ENCODE measurements around the gene CLIC4.
"Not testable (repeated sequence)": the region's sequence is repeated elsewhere in the genome, so short reads cannot be mapped to it uniquely, and the experiment has no call there.

Gene CLIC4

DNA sequence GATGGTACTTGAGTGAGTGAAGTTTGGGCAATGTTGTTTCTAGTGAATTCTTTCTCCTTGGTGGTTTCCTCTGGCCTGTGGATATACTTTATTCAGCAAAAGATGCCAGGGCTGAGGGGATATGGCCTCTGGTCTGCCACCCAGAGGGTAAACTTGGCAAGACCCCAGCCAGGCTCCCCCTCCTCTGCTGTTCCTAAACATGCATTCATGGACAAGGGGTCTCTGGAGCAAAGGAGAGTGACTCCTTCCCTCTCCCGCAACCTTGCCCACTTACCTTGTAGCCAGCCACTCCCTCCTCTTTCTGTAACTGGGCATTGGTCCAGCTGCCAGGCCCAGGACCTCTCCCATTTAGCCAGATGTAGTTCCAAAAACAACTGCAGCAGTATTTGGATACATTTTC, 141.0 kb downstream of the CLIC4 start:
- no peak for DNase-seq

DNA sequence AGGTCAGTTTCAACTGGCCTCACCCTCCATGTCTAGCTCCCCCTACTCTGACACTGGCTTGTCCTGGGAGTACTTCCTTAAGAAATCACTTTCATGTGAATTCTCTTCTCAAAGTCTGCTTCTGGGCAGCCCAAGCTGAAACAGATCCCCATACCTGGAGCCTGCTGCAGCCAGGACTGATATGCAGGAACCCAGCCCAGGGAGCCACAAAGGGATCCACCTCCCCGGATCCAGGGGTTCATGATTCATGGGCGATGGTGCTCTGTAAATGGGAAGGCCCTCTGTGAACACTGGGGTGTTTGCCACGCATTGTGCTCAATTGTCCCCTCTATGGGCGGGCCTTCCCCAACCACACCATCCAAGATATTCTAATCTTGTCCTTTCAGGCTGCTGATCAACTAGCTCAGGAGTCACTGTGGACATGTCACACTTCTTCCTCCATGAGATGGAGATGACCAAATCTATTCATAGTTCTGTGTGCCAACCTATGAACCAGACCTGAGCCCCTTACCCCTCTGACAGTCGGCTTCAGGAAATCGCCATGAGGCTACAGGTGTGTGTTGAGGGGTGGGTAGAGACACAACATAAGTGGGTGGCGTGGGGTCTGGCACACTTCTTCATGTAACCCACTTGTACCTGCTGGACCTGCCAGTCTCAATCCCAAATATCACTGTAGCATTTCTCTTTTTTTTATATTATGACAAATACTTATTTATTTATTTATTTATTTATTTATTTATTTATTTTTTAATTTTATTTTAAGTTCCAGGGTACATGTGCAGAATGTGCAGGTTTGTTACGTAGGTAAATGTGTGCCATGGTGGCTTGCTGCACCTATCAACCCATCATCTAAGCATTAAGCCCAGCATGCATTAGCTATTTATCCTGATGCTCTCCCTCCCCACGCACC, 143.1 kb downstream of the CLIC4 start:
- no peak for DNase-seq

DNA sequence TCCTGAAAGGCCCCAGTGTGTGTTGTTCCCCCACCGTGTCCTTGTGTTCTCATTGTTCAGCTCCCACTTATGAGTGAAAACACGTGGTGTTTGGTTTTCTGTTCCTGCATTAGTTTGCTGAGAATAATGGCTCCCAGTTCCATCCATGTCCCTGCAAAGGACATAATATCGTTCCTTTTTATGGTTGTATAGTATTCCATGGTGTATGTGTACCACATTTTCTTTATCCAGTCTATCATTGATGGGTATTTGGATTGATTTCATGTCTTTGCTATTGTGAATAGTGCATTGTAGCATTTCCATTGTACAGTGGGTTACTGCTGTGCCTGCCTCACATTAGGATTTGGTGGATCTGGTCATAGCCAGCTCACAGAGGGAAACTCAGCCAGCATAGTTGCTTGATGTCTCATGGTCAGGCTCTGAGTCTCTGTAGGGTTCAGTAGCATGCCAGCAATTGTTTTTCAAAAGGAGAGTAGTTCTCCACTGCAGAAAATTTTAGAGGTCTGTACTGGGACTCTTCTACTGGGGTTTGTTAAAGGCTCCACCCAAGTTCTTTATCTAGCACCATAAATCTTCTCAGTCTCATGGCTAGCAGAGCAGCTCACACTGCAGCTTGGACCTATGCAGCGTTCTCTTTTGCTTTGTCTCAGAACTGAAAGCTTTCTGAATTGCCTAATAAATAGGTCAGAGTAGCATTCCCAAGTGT, 143.9 kb downstream of the CLIC4 start:
- no peak for DNase-seq

DNA sequence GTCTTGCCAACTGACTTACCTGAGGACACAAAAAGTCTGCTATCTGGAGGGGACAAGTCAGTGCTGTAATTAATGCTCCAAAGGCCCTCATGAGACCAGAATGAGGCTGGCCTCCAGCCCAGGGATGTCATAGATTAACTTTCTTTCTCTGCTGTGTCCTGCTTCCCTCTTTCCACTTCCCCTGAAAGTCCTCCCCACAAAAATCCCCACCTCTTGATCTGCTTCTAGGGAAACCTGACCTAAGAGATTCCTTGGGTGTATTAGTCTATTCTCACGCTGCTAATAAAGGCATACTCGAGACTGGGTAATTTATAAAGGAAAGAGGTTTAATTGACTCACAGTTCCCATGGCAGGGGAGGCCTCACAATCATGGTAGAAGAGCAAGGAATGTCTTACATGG, 145.6 kb downstream of the CLIC4 start:
- no peak for DNase-seq

DNA sequence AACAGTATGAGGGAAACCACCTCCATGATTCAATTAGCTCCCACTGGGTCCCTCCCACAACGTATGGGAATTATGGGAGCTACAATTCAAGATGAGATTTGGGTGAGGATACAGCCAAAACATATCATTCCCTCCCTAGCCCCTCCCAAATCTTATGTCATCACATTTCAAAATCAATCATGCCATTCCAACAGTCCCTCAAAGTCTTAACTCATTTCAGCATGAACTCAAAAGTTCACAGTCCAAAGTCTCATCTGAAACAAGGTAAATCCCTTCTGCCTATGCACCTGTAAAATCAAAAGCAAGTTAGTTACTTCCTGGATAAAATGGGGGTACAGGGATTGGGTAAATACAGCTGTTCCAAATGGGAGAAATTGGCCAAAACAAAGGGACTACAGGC, 146.1 kb downstream of the CLIC4 start:
- DNase-seq = not testable (repeated sequence)

DNA sequence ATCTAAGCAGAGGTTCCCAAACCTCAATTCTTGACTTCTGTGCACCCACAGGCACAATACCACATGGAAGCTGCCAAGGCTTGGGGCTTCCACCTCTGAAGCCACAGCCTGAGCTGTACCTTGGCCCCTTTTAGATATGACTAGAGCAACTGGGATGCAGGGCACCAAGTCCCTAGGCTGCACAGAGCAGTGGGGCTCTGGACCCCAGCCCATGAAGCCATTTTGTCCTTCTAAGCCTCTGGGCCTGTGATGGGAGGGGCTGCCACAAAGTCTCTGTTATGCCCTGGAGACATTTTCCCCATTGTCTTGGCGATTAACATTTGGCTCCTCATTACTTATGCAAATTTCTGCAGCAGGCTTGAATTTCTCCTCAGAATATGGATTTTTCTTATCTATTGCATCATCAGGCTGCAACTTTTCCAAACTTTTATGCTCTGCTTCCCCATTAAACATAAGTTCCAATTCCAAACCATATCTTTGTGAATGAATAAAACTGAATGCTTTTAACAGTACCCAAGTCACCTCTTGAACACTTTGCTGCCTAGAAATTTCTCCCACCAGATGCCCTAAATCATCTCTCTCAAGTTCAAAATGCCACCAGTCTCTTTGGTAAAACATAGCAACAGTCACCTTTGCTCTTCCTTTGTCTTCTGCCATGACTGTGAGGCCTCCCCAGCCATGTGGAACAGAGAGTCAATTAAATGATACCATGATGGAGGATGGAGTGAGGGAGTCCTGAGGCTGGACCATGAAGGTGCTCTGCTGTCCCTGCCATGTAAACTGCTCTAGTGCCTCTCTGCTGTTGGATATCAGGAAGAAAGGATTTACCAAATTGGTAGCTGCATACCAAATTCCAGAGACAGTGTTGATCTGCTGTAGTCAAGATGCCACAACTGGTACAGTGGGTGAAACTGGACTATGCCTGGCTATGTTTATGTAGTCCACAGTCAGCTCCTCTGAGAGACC, 147.2 kb downstream of the CLIC4 start:
- no peak for DNase-seq

DNA sequence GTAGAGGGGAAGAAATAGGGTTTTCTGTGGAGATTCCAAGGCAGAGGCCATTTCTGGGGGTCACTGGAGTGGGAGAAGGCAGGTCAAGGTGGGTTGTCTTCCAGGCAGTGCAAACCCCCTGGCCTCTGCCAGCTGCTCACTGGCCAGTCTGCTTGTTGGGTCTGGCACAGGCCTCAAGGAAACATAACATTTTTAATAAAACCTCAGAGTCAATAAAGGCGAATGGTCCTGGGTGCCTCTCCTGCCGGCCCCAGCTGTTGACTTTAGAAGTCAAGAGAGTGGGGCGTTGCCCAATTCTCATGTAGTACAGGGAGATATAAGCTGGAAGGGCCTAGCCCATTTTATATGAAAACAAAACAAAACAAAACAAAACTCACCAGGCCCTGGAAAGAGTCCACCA, 148.2 kb downstream of the CLIC4 start:
- no peak for DNase-seq

Data from activated gamma-delta T cell treated with Interleukin-2 at 50 U/mL for 16 hours (primary cell).